GM18870 (cell line): Measurements from ENCODE around the gene PSD.

Experiments
- ATAC-seq: cut with Tn5 transposase; IDR thresholded peaks from one replicate; pipeline ENCODE4 v1.9.1; 2021; ENCODE audit warnings: moderate library complexity; ENCODE audit not compliant: unreplicated experiment

Gene PSD

GRCh38 chr10:102394079-102394800 is 24.3 kb downstream of the PSD start:
- peak; percentile 82 for ATAC-seq

- no peak for ATAC-seq
These were observed 25.0 kb downstream of the PSD start for GRCh38 chr10:102393411-102394078.

DNA sequence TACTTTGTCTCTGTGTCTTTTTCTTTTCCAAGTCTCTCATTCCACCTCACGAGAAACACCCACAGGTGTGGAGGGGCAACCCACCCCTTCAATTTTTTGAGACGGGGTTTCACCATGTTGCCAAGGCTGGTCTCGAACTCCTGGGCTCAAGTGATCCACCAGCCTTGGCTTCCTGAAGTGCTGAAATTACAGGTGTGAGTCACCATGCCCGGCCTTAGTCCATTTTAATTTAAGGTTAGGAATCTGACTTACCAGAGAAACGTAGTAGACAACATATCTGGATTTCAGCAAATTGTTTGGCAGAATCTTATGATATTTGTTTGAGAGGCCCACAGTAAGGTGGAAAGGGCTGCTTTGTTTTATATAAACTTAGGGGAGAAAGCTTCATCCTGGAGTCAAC is 26.3 kb downstream of the PSD start:
- ATAC-seq, result no peak

DNA sequence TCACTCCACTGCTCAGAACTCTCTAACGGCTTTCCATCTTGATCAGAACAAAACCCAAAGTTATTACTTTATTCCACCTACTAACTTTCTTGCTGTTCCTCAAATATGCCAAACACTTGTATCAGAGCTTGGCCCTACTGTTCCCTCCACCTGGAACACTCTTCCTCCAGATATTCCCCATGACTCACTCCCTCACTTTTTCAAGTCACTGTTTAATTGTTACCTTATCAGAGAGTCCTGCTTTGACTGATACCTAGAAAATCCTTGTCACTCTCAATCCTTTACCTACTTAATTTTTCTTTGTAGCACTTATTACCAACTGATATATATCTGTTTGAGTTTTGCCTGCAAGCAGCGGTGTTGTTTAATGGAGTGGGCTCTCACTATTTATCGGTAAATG is 28.7 kb downstream of the PSD start:
- ATAC-seq, result no peak

- ATAC-seq, result no peak
These were observed 33.8 kb downstream of the PSD start for GRCh38 chr10:102384606-102385429.

- ATAC-seq, result no peak
These were observed 34.5 kb downstream of the PSD start for GRCh38 chr10:102384053-102384452.

DNA sequence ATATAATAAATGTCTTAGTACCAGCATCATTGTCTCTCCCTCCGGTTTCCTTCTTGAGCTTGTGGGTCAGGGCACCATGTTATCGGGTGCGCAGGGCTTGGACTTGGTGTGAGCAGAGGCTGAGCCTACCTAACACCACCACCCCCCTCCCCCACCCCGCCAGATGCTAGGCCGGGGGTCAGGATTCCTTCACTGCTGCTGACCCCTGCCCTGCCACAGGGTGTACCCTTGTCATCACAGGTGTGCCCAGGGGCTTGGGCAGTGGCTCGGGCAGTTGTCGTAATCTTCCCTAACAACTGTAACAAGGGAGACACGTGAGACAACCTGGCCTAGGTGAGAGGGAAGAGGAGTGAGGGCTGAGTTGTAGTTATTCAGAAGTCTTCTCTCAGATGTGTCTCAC is 35.7 kb downstream of the PSD start:
- ATAC-seq, result no peak

GRCh38 chr10:102381983-102382382 is 36.6 kb downstream of the PSD start:
- no peak for ATAC-seq

DNA sequence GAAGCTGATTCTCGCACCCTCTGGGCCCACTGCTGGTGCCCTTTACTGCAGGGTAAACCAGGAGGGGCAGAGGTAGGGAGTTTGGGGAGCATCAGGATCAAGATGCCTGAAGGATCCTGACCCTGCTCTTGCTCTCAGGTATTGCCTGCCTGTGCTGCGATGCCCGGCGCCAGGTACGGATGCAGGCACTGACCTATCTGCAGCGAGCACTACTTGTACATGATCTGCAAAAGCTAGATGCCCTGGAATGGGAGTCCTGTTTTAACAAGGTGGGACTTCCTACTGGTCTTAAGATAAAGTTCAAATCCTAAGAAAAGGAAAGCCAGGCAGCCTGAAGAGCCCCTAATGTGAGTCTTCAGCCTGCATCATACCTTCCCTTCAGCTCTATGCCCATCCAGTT is 39.2 kb downstream of the PSD start:
- ATAC-seq, result no peak

GRCh38 chr10:102376901-102377300 is 41.7 kb downstream of the PSD start:
- no peak for ATAC-seq

GRCh38 chr10:102375867-102376266 is 42.7 kb downstream of the PSD start:
- ATAC-seq, result no peak

GRCh38 chr10:102375250-102375649 is 43.3 kb downstream of the PSD start:
- no peak for ATAC-seq

GRCh38 chr10:102371295-102371694 is 47.3 kb downstream of the PSD start:
- ATAC-seq, result no peak

GRCh38 chr10:102368077-102368476 is 50.5 kb downstream of the PSD start:
- no peak for ATAC-seq

DNA sequence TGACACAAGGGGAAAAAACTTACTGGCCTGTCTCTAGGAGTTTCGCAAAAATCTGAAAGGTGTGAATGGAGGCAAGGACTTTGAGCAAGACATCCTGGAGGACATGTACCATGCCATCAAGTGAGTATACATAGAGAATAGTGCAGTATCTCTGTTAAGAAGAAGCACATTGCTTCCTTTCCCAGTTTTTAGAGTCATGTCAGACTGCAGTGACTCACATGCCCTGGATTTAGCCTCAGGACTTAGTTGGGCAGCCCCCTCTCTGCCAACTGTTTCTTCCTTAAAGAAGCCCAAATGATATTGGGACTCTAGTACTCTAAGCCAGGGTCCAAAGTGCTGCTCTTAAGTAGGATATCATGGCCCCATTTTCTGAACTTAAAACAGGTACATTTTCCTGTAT is 51.1 kb downstream of the PSD start:
- no peak for ATAC-seq

DNA sequence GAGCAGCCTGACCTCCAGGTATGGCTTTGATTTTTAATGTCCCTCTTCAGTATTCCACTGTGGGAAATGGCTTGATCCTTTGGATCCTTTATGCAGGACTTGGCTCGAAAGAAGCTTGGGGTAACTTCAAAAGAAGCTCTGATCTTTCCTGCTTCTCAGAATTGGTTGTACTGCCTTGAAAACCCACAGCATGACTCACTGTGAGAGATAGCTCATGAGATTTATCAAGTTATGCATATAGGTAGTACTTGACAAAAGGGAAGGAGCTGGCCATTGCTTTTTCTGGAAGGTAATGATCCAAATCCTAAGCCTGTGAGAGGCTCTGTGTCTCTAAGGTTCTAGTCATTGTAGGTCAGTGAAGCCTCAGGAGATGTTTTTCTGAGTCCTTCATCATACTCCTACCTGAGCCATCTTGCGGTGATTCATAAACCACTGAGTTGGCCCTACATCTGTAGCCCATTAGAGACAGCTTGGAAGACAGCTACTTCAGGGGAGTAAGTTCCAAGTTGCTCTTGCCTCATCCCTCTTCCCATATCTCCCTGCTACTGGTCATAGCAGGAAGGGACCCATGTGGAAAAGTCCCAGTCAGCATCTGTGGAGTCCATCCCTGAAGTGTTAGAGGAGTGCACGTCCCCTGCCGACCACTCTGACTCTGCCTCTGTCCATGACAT is 59.7 kb downstream of the PSD start:
- no peak for ATAC-seq

DNA sequence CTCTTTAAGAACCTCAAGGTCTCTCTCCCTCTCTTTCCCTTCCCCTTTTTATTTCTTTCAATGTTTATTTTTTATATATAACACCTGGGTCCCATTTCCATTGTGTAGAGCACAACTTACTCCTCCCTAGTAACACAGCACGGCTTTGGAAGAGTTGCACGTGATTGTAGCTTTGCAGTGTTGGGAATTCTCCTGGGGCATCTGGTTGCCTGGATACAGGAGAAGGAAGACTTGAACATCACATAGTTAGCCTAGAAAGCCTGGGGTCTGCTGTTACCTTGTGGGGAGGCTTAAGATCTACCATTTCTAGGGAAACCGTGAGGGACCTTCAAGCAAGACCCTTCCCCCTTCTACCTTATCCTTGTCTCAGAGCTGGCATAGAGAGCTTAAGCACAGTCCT is 64.1 kb downstream of the PSD start:
- no peak for ATAC-seq
